HepG2 (cell line): Measurements from ENCODE around the gene SCN9A. TPM values are rescaled to one million over a fixed set of nuclear protein-coding genes. Genes with fewer than 3 reads are reported as not detected.

Experiments
- ATAC-seq: fragments of 200-7000 bp; cut with Tn5 transposase; 3 replicates; pipeline ENCODE4 v1.9.1; 2020; ENCODE audit warnings: mild to moderate bottlenecking, moderate library complexity
- BruUV-seq: library from RNA; stranded (reverse); fragments of 400-500 nt; replicated peaks from 2 replicates; lab custom pipeline; 2021; lab: Mats Ljungman, UMichigan
- CTCF ChIA-PET: fragments of 300-600 bp; formaldehyde crosslinking; extraction: SDS; loops from one replicate; lab custom pipeline; 2021; ENCODE audit warnings: low total read pairs, inconsistent platforms, low intra/inter-chr PET ratio; lab: Yijun Ruan, JAX
- POLR2A ChIA-PET: fragments of 350-600 bp; sonication (Branson Sonifier 250); formaldehyde crosslinking; loops from one replicate; lab custom pipeline; 2020; ENCODE audit warnings: antibody characterized with exemption, inconsistent platforms; lab: Yijun Ruan, JAX
- DNase-seq: peaks from one replicate; pipeline ENCODE4 v3.0.0-alpha.2; 2015; ENCODE audit warnings: low spot score
- FAIRE-seq: peaks from 3 replicates; lab custom pipeline; 2011; peaks lifted over from hg19 to GRCh38; lab: Jason Lieb, UNC
- H2AFZ ChIP-seq: one replicate; pipeline ENCODE4 v1.6.1; 2011; ENCODE audit warnings: low read length, inconsistent platforms
- H3K27ac ChIP-seq: fragments of 300-600 bp; 3 replicates; pipeline ENCODE4 v1.8.0; 2011; ENCODE audit warnings: mixed run types, mild to moderate bottlenecking, mixed read lengths, low read length, inconsistent platforms; ENCODE audit not compliant: insufficient read depth; ENCODE audit errors: extremely low read length
- H3K27me3 ChIP-seq, 2 experiments: fragments of 200-600 bp in 1 of 2; 2 replicates in 1 of 2; 3 replicates in 1 of 2; pipeline versions ENCODE4 v1.6.0 to v1.8.0; 2011; ENCODE audit warnings: low read length in 2 of 2, mild to moderate bottlenecking in 2 of 2, moderate library complexity in 2 of 2, inconsistent platforms in 1 of 2; ENCODE audit not compliant: insufficient read depth in 2 of 2, control insufficient read depth in 1 of 2
- H3K36me3 ChIP-seq, 2 experiments: fragments of 200-600 bp in 1 of 2; replicated peaks in 1 of 2; 2 replicates in 1 of 2; 3 replicates in 1 of 2; pipeline versions ENCODE4 v1.5.1 to v1.8.0; 2011; ENCODE audit warnings: low read length in 2 of 2, inconsistent platforms in 1 of 2; ENCODE audit not compliant: insufficient read depth in 2 of 2, control insufficient read depth in 1 of 2
- H3K4me1 ChIP-seq: 2 replicates; pipeline ENCODE4 v1.5.1; 2012; ENCODE audit warnings: low read length, inconsistent platforms; ENCODE audit not compliant: insufficient read depth
- H3K4me2 ChIP-seq: 2 replicates; pipeline ENCODE4 v1.6.0; 2011; ENCODE audit warnings: low read depth, low read length, inconsistent platforms
- H3K4me3 ChIP-seq, 3 experiments: fragments of 200-600 bp in 1 of 3; sonication (generic), shearing (Covaris generic) in 1 of 3; replicated peaks in 1 of 3; 2 replicates each; pipeline ENCODE4 v1.5.1; 2011 to 2016; ENCODE audit warnings: low read length in 3 of 3, inconsistent platforms in 2 of 3, low read depth in 2 of 3, mild to moderate bottlenecking in 2 of 3, control low read depth in 1 of 3, mixed read lengths in 1 of 3; ENCODE audit not compliant: insufficient read depth in 1 of 3
- H3K79me2 ChIP-seq: one replicate; pipeline ENCODE4 v1.6.1; 2011; ENCODE audit warnings: low read length, inconsistent platforms; ENCODE audit not compliant: insufficient read depth
- H3K9ac ChIP-seq: 2 replicates; pipeline ENCODE4 v1.6.0; 2011; ENCODE audit warnings: mild to moderate bottlenecking, low read depth, low read length, inconsistent platforms; ENCODE audit not compliant: insufficient read depth
- H3K9me3 ChIP-seq: 2 replicates; pipeline ENCODE4 v1.5.1; 2012; ENCODE audit warnings: mild to moderate bottlenecking, low read length
- H4K20me1 ChIP-seq: 2 replicates; pipeline ENCODE4 v1.6.0; 2011; ENCODE audit warnings: inconsistent platforms, mild to moderate bottlenecking, low read length, moderate library complexity; ENCODE audit not compliant: insufficient read depth
- AGO1 ChIP-seq: fragments of 200-400 bp; formaldehyde crosslinking; IDR thresholded peaks from 2 replicates; pipeline ENCODE4 v1.6.1; 2017; ENCODE audit warnings: mild to moderate bottlenecking, low read depth, low read length, moderate library complexity; ENCODE audit not compliant: poor library complexity, severe bottlenecking
- ATAD3A ChIP-seq: sonication (generic); formaldehyde crosslinking; IDR thresholded peaks from 2 replicates; pipeline ENCODE4 v1.4.0; 2020; ENCODE audit warnings: missing genetic modification reagents
- DRAP1 ChIP-seq: IDR thresholded peaks from 2 replicates; pipeline ENCODE4 v1.6.1; 2016; ENCODE audit warnings: missing genetic modification reagents, missing compliant biosample characterization
- FOXC1 ChIP-seq: sonication (generic); formaldehyde crosslinking; IDR thresholded peaks from 2 replicates; pipeline ENCODE4 v1.8.0; 2022; ENCODE audit warnings: mild to moderate bottlenecking, missing genetic modification reagents, borderline replicate concordance
- FOXK1 ChIP-seq: sonication (generic); formaldehyde crosslinking; IDR thresholded peaks from 2 replicates; pipeline ENCODE4 v1.4.0; 2020; ENCODE audit warnings: low read depth, missing genetic modification reagents, borderline replicate concordance
- FOXO1 ChIP-seq: sonication (generic); formaldehyde crosslinking; IDR thresholded peaks from 2 replicates; pipeline ENCODE4 v1.4.0; 2020; ENCODE audit warnings: missing genetic modification reagents
- GMEB1 ChIP-seq: sonication (generic); formaldehyde crosslinking; IDR thresholded peaks from 2 replicates; pipeline ENCODE4 v1.5.1; 2020; ENCODE audit warnings: missing genetic modification reagents, mild to moderate bottlenecking, borderline replicate concordance
- MNT ChIP-seq: fragments of 450-650 bp; IDR thresholded peaks from 2 replicates; pipeline ENCODE4 v1.6.1; 2016
- MTA3 ChIP-seq: sonication (generic); formaldehyde crosslinking; IDR thresholded peaks from 2 replicates; pipeline ENCODE4 v1.4.0; 2020; ENCODE audit warnings: missing genetic modification reagents
- NRL ChIP-seq: sonication (generic); formaldehyde crosslinking; IDR thresholded peaks from 2 replicates; pipeline ENCODE4 v1.5.0; 2020; ENCODE audit warnings: missing genetic modification reagents, mild to moderate bottlenecking, moderate library complexity, borderline replicate concordance
- SMAD3 ChIP-seq: sonication (generic); formaldehyde crosslinking; IDR thresholded peaks from 2 replicates; pipeline ENCODE4 v1.4.0; 2020; ENCODE audit warnings: missing genetic modification reagents
- ZMYM4 ChIP-seq: sonication (generic); formaldehyde crosslinking; IDR thresholded peaks from 2 replicates; pipeline ENCODE4 v1.8.1; 2023; ENCODE audit warnings: mild to moderate bottlenecking, missing genetic modification reagents
- ZNF414 ChIP-seq: sonication (generic); formaldehyde crosslinking; IDR thresholded peaks from 2 replicates; pipeline ENCODE4 v1.5.0; 2020; ENCODE audit warnings: missing genetic modification reagents
- ZNF430 ChIP-seq: sonication (generic); formaldehyde crosslinking; IDR thresholded peaks from 2 replicates; pipeline ENCODE4 v1.9.0; 2021; ENCODE audit warnings: mild to moderate bottlenecking, missing genetic modification reagents
- ZNF703 ChIP-seq: sonication (generic); formaldehyde crosslinking; IDR thresholded peaks from 2 replicates; pipeline ENCODE4 v1.5.1; 2020; ENCODE audit warnings: missing genetic modification reagents, mild to moderate bottlenecking, moderate library complexity, borderline replicate concordance
- ZNF704 ChIP-seq: sonication (generic); formaldehyde crosslinking; IDR thresholded peaks from 2 replicates; pipeline ENCODE4 v1.8.1; 2023; ENCODE audit warnings: mild to moderate bottlenecking, inconsistent platforms, moderate library complexity, missing genetic modification reagents, borderline replicate concordance
- ZNF720 ChIP-seq: sonication (generic); formaldehyde crosslinking; IDR thresholded peaks from 2 replicates; pipeline ENCODE4 v1.4.0; 2020; ENCODE audit warnings: missing genetic modification reagents
- ZNF768 ChIP-seq: sonication (generic); formaldehyde crosslinking; IDR thresholded peaks from 2 replicates; pipeline ENCODE4 v1.4.0; 2020; ENCODE audit warnings: missing genetic modification reagents
- WGBS: methylation state at CpG from one replicate; pipeline ENCODE4 v1.1.6; 2017; ENCODE audit warnings: low lambda C conversion rate; 5-methylcytosine and 5-hydroxymethylcytosine counted together
- in situ Hi-C: cut with HindIII; loops from 2 replicates; pipeline ENCODE4 v1.10.0; 2017; ENCODE audit warnings: low pct_unique_long_range_greater_than_20kb; ENCODE audit not compliant: extremely low pct_ligation_motif_present
- intact Hi-C: fragments of 100-400 bp; cut with micrococcal nuclease; formaldehyde crosslinking; loops from one replicate; pipeline ENCODE4 v1.10.0; 2022; ENCODE audit not compliant: unreplicated experiment
- polyA plus RNA-seq, 8 experiments: library from polyadenylated mRNA; depleted of rRNA in 3 of 8; stranded (reverse) in 7 of 8; unstranded in 1 of 8; fragments of >200 nt; fragmentation: Illumina TruSeq in 4 of 8; extraction: Trizol in 4 of 8; gene quantifications; 2 replicates each; pipeline versions ENCODE4 v1.2.1 to v1.2.3, GENCODE V29; 2011 to 2016; ENCODE audit warnings: low read depth in 4 of 8, missing spikeins in 1 of 8, mixed read lengths in 1 of 8; ENCODE audit not compliant: insufficient read depth in 1 of 8
- total RNA-seq, 5 experiments: library from RNA; depleted of rRNA; stranded (reverse); fragments of >200 nt; fragmentation: Illumina TruSeq; extraction: Trizol; gene quantifications; 2 replicates each; pipeline ENCODE4 v1.2.3, GENCODE V29; 2016; ENCODE audit warnings: low read depth in 1 of 5

Gene SCN9A
- total and polyA plus RNA-seq, 2 of the 13 experiments (the other 11 are each of a cell fraction or from before 2014, with no cell fraction given): 15.3 to 24.3 TPM

- 96% methylated on average over 3 of the region's 3 CpGs for WGBS
- no peak for DNase-seq
- ChIA-PET CTCF (no interaction called here), POLR2A (interaction anchor here (1.0 kb wide), 1 partner anchor 10 kb away, joined by 3 read pairs; the partner anchor contains the start of gene SCN9A)
- Histone ChIP-seq H3K27ac (no peak overlapping the region), H3K4me2 (no peak overlapping the region), H4K20me1 (no peaks in the 10 kb centered on the region), H3K4me3 (no peak overlapping the region), H3K9ac (no peak overlapping the region), H3K4me1 (peaks cover 32% of the 10 kb centered on the region), H3K27me3 (no peaks in the 10 kb centered on the region), H3K36me3 (no peaks in the 10 kb centered on the region; a peak in 3 of 5 replicates), H3K9me3 (no peaks in the 10 kb centered on the region), H3K79me2 (peaks cover 25% of the 10 kb centered on the region), H2AFZ (no peak overlapping the region)
- in situ Hi-C loops: no loop called here
- ATAC-seq: no peak
- no peak for FAIRE-seq
- TF ChIP-seq FOXO1 (CRISPR knock-in tag) (no peak), ZNF414 (no peak), MNT (no peak), ZNF430 (CRISPR knock-in tag) (no peak), DRAP1 (no peak), SMAD3 (CRISPR knock-in tag) (no peak), FOXC1 (CRISPR knock-in tag) (no peak), ZNF703 (CRISPR knock-in tag) (no peak), ZNF704 (CRISPR knock-in tag) (no peak), AGO1 (no peak), GMEB1 (no peak), MTA3 (CRISPR knock-in tag) (no peak), ZNF768 (CRISPR knock-in tag) (no peak), ZMYM4 (CRISPR knock-in tag) (no peak), FOXK1 (CRISPR knock-in tag) (no peak), ZNF720 (CRISPR knock-in tag) (no peak), NRL (CRISPR knock-in tag) (no peak), ATAD3A (no peak)
- no TSS peak for BruUV-seq
- intact Hi-C loops: no loop called here
Measured at GRCh38 chr2:166365239-166365638, 10.5 kb downstream of the SCN9A start.
